GM21619 (cell line): ENCODE results near the gene GRIK2.
"Not testable (repeated sequence)": the region's sequence is repeated elsewhere in the genome, so short reads cannot be mapped to it uniquely, and the experiment has no call there.

Source experiments
- ATAC-seq: cut with Tn5 transposase; IDR thresholded peaks from one replicate; pipeline ENCODE4 v1.9.1; 2021; ENCODE audit not compliant: unreplicated experiment

The GRIK2 gene

DNA sequence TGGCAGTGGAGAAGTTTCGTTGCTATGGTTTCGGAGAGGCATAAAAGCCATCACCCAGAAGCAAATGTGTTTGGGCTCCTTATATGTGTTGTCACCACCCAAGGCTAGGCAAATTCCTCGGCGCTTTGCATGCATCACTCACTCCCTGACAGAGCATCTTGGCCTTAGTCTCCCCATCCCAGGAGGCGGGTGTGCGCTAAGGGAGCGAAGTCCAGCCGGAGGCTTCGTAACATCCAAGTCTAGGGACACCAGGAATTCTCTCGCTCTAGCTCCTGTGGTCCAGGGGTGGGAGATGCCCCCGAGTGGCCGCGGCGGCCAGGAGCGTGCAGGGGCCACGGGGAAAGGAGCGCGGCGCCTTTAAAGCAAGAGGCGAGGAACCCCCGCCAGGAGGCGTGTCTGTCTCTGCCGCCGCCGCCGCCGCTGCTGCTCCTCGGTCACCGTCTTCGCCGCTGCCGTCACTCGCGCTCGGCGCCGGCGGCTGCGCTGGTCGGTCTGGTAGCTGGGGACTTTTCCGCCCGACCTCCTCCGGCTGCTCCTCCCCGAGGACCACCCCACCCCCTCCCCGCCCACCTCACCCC is at the start of gene GRIK2:
Gene GRIK2 (plus strand): TSS at position 458 of the 578 bp plus-strand sequence.
- ATAC-seq = peak; percentile 52

DNA sequence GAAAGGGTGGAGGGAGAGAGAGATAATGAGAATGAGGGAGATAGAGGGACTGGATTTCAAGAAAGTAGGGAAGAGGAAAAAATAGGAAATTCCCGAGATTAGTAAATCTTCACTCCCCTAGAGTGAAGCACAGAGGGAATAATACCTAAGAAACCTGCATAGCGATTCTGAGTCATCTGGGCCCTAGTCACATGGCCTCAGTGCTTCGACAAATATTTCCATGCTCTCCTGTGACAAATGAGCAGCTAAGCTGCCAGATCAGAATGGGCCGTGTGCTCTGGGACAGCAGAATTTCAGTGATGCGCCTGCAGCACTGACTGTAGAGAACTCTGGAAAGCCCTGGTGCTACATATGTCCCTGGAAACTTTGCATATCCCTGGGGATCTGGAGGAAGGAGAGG is 48.6 kb upstream of the GRIK2 start:
- ATAC-seq = no peak

DNA sequence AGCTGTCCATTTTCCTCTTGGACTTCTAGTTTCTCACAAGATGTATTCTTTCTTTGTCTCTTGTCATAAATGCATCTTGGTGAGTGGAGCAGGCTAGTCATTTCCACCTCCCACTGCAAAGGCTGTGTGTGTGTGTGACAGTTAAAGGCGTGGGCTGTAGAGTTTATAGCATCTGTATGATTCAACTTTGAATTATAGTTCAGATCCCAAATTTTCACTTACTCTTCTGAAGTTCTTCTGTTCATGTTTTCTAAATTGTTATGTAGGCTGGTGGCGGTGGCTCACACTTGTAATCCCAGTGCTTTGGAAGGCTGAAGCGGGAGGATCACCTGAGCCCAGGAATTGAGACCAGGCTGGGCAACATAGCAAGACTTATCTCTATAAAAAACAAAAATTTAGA is 44.7 kb upstream of the GRIK2 start:
- ATAC-seq = no peak

DNA sequence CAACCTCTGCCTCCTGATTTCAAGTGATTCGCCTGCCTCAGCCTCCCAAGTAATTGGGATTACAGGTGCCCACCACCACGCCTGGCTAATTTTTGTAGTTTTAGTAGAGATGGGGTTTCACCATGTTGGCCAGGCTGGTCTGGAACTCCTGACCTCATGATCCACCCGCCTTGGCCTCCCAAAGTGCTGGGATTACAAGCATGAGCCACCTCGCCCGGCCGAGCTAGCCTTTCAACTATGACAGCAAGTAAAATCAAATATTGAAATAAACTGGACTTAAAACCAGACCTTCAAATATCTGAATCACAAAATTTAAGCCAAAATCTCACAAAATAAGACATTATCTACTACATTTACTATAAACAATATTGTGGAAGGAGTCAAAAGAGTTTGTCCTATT is 42.9 kb upstream of the GRIK2 start:
- ATAC-seq = not testable (repeated sequence)

DNA sequence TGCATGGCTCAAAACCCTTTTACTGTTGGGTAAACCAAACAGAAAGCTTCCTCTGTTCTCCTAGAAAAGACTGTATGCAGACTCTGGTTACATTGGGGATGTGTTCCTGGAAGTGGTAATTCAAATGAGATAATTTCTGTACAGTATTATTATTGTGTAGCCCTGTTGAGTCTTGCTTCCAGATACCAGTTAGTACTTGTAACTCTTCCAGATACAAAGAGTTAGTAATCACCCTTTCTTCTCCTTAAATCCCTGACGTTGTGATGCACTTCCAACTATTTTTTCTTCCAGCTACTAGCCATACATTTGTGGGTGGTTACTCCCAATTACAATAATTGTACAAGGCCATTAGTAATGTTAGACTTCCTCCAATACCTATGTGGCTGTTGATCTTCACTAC is 42.3 kb upstream of the GRIK2 start:
- no peak for ATAC-seq

DNA sequence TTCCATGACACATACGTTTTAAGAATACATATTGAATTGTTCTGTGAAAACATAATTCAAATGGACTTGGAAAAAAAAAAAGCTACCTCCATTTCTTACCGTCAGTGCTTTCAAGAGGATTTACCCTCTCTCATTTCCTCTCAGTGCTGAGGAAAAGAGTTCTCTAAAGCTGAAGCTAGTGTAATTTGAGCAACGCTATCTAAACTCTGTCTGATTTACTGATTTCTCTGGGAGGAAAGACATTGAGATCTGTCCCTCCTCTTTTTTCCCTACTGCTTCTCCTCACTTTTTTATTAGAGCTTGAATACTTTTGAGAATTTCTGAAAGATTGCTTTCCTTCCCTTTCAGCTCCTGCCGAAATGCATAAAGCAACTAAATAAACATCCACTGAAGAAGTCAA is 41.2 kb upstream of the GRIK2 start:
- ATAC-seq = no peak

DNA sequence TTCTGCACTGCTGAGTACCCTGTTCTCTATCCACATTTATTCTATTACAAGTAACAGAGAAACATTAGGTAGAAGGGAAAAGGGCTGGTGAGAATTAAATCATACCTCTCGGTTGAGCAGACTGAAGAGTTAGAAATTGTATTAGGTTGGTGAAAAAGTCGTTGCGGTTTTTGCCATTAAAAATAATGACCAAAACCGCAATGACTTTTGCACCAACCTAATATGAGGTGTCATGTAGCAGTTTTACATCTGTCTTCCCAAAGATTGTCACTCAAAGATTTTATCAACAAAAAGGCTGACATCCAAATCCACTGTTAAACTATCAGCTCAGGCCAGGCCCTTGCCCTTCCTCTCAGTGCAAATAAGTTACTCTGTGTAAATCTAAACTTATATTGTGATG is 28.3 kb upstream of the GRIK2 start:
- ATAC-seq = no peak

DNA sequence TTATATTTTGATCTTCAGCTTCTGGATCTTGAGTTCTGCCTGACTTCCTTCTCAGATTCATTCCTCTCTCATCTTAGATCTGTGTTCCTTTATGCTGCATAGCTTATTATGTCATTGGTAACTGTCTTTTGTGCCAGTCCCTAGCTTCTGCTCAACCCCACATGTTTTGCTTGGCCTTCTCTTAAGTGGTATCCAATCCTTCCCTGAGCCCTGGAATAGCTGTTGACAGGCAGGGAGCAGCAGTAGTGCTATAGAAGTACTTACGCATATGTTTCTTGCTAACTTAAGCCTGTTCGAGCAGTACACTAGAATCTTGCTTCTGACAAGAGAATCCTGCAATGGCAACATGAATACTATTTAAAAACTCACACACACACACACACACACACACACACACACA is 13.6 kb upstream of the GRIK2 start:
- no peak for ATAC-seq

DNA sequence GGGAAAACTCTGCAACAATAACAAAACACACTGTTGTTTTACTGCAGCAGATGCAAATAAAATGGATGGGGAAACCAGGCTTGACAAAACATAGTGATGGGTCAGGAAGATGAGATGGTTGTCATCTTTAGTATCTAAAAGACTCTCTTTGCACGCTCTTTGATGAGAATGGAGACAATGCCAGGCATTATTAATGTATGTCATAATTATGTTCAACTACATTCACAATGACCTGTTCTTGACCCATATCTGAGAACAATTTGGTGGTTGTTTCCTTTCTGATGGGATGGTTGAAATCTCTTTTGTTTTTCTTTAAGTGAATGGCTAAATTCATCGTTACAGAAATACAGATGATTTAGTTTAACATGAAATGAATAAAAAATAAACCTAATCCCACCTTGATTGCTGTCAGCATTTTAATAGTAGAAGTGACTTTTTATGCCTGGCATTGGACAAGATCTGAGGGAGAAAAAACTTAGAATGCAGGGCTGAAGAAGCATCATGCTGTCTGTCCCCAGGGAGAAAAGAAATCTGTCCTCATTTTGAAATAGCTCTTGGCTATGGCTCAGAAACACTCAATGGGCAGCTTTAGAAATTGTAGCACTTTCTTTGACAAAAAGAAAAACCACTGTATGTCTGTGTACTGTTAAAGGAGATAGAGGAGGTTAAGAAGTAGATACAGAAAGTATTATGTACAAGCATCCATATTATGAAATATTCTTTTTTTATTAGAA is 12.4 kb upstream of the GRIK2 start:
- ATAC-seq = no peak

DNA sequence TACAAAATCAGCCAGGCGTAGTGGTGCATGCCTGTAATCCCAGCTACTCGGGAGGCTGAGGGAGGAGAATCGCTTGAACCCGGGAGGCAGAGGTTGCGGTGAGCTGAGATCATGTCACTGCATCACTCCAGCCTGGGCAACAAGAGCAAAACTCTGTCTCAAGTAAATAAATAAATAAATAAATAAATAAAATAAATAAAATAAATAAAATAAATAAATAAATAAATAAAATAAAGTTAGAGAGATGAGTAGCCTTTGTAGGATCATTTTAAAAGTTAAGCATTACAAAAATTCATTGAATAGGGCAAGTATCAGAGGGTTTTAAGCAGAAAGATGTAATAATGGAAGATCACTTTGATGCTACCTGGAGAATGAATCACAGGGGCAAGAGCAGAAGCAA is 9.8 kb upstream of the GRIK2 start:
- not testable (repeated sequence) for ATAC-seq

DNA sequence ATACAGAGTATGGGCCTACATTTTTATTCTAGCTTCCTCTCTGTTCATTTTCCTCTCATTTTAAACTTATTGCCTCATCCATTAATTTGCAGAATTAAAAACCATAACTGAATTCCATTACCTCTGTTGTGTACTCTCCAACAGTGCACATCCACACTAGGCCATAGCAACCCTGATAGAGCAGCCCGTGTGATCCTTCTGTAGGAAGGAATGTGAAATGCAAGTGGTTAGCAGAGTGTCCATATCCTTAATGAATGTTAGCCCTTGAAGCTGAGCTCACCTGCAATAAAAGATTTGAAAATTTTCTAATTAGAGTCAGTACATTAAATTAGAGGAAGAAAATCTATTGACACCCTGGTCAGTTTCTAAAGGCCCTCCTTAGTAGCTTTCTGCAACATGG is 6.5 kb upstream of the GRIK2 start:
- no peak for ATAC-seq

DNA sequence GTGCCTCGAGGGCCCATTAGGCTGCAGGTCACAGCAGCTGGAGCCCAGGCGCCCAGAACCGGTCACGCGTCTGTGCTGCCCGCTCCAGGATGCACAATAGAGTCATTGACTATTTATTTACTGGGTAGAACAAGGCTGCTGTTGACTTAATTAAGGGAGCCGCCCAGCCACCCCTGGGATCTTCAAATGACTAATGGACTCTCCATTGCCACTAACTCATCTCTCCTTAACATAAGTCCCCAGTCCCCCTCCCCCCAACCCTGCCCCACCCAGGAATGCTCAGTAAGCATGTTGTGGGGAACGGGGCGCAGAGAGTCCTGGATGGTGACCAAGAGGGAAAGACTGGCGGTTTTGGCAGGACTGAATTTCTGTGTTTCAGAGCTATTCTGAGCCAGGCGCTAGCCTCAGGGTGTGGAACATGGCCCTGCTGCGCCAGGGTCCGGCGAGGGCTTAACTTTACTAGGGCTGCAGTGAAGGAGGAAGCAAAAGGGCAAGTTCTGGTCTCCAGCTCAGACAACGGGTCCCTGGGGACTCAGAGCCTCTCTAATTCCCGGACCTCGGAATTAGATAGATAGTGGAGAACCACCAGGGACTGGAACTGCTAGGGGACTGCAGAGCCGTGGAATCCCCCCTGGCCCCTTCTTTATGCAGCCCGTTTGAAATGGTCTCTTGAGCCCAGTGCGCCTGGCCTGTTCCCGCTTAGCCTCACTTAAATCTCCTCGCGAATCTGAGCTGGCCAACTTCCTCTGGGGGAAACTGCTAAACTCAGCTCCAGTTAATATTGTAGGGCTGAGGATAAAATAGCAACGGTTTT is 1.5 kb upstream of the GRIK2 start:
- no peak for ATAC-seq

DNA sequence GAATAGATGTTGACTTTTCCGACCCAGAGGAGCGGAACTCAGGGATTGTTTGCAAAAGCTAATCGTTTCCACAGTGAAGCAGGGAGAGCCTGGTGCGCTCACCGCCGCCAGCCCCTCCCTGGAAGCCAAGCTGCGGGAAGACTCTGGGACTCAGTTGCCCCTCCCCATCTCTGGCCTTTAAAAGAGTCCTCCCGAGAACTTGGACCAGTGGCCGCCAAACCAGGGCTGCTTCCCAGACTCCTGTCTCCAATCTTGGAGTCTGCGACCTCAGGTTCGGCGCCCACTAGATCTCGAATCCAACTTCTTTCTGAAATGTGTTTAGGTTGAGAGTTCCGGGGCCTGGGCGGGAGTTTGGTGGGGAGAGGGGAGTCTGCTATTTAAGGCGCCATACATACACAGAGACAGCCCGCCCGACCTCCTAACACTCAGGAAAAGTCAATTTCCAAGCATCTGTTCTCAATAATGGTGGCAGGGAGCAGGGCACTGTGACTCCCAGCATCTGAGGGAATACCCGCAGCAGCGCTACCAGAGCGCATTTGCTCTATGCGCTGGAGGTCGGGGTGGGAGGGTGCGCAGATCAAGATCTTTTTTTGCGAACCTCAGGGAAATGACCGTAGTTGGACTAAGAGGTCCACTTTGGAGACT is 800 bp upstream of the GRIK2 start:
- ATAC-seq = no peak

DNA sequence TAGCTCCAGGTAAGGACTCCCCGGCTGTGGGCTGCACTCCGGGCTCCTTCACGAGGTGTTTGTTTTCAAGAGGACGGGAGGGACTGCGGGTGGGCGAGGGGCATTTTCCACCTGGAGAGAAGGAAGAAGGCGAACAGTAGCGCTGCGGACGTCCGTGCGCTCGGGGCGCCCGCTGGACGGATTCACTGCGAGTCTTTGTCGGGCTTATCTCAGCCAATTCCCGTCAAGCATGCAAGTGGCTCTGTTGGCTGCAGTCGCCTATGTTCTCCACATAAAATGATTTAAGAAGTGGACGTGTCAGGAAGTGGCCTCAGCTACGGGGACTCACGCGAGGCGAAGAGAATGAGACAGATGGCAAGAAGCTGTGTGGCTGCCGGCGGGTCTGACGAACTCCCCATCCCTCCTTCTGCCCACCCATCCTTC is 332 bp downstream of the GRIK2 start:
- ATAC-seq = no peak

DNA sequence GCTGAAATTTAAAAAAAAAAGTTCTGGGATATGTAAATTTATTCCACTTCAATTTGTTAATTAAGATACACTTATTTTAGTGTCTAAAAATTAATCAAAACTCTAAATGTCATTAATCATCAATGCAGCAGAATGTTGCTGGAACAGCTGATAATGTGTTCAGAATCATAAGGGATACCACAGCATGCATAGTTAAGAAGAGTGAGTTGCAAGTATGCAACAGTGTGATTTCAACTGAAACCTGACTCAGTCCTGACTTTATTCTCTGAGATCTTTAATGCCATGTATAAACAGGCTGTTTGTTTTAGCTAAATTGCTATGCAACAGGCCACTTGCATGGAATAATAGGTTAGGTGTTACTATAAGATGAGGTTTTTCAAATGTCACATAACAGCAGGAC is 1.4 kb downstream of the GRIK2 start:
- no peak for ATAC-seq

DNA sequence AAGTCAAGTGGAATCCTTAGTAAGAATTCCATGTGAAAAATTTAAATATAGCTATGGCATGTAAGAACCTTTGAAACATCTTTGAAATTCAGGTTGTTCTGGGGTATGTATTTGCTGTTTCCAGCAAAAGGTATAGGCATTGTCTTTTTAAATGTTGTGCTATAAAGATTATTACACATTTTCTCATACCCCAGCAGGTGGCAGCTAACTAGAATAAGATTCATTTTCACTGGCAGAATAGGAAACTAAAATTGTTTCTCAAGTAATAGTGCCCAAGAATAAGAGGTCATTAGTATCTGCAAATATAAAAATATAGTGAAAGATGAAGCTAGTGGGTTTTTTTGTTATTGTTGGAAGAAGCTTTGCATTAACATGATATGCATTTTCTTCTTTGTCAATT is 1.8 kb downstream of the GRIK2 start:
- no peak for ATAC-seq

DNA sequence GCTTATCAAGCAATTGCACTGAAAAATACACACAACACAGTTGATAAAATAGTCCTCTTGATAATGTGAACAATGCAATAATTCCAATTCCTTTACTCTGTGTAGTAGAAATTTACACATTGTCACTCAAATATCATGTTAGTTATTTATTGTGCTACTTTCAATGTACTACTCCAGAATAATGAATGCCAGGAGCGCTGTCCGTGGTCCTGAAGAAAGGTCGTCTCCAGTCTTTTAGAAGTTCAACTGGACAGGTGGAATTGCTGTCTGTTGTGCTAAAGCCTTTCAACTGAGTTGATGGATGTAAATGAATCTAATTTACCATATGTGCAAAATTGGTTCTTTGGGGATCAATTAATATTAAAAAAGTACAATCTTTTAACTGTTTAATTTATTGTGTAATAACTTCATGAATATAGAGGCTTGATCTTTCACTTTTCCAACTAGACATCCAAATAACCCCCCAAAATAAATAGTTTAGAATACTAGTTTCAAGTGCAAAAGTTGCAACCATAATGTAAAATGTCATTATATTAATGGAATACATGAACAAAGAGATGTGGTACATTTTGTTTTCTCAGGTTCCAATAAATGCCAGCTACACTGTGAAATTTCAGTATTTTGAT is 3.2 kb downstream of the GRIK2 start:
- ATAC-seq = no peak

DNA sequence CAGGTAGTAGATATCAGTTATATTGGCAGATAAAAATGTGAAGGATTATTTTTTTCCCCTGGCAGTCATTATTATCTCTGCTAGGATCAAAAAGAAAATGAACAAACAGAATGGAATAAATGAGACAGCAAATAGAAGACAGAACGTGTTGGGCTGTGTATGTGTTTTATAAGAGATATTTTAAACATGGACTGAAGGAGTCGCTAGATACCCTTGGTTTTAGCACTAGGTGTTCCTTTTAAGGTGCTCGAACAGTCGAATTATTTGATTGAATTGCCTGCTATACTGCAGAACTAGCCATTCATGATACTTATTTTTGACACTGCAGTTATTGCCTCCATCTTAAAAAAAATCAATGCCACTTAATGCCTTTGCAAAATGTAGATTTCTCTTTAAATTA is 3.7 kb downstream of the GRIK2 start:
- no peak for ATAC-seq

DNA sequence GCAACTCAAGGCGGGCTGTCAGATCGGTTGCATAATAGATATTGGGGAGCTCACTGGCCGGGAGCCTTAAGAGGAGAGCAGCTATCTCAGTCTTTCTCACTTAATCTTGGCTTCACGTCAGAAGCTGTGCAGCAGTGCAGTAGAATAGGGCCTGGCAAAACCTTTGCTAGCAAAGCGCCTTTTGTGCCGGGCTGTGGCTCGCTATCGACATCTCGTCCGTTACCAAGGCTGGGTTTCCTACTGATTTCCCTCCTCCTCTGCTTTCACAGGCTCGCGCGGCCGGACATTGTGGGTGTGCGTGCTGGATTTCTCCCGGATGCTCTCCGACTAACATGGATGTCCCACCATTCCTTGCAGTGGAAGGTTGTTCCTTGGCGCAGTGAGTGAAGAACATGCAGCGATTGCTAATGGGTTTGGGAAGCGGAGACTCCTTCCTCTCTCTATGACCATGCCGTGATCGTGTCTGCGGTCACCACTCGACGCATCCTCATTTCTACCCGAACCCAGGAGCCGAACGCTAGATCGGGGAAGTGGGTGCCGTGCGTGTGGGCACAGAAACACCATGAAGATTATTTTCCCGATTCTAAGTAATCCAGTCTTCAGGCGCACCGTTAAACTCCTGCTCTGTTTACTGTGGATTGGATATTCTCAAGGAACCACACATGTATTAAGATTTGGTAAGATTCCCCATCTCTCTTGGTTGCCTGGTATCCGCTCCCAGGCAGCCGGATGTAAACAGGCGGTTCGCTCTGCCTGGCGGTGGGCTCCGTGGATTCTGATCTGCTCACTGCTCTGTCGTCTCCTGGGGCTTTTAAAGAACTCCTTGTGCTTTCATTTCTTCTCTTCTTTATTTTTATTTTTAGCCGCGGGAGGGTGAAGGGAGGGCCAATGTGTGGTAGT is 5.5 kb downstream of the GRIK2 start:
- no peak for ATAC-seq

DNA sequence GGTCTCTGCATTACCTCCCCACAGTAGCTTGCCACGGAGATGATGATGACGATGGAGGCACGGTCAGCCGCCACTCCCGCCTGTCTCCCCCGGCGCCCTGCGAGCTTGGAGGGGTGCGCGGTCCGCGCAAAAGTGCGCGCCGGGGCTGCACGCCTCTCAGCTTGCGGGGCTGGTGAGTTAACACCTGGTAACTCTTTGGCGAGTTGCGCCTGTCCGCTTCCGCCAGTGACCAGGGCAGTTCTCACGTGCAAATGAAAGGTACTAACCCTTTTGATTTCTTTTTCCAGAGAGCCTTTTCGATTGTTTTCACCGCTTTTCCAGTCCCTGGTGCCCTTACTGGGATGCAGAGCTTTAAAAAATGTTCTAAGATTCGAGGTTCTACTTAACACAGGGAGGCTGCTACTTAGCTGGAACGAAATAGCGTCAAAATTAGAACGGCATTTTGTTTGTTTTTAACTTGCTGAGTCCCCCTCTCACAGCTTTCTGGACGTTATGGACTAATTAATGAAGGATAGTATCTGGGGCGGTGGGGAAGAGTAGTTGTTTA is 6.2 kb downstream of the GRIK2 start:
- no peak for ATAC-seq
